ENCODE measurements around the gene RGSL1. TPM values are rescaled to one million over a fixed set of nuclear protein-coding genes. Genes with fewer than 3 reads are reported as not detected.
A peak's percentile ranks its signal among the peaks of the same experiment; 100 is the strongest.
"Not testable (repeated sequence)": the region's sequence is repeated elsewhere in the genome, so short reads cannot be mapped to it uniquely, and the experiment has no call there.

Gene RGSL1
- total RNA-seq, 1 donor from 2014 or later = not detected

- no peak for DNase-seq (ENCODE audit: low read depth)
- no peak for TF ChIP-seq CTCF (conservative IDR thresholded peaks at IDR 0.05; ENCODE audit: low read depth, low read length)
- no peak overlapping the region for H3K4me3 ChIP-seq (ENCODE audit: low read depth, low read length)
Observed at GRCh38 chr1:182525342-182525741, 75.4 kb downstream of the RGSL1 start.

DNA sequence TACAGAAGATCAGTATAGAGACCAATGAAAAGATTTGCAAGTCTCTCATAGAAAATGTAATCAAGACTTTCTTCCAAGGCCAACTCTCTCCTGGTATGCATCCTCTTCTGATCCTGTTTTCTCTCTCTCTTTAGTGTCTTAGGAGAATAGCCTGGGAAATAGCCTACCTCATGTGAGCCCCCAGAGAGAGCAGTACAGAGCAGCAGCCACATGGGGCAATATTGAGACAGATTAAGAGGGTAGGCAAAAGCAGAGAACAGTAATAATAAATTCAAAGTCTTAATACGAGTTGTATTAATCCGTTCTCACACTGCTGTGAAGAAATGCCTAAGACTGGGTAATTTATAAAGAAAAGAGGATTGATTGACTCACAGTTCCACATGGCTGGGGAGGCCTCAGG is 77.7 kb downstream of the RGSL1 start:
- no peak for DNase-seq (ENCODE audit: low read depth)
- no peak overlapping the region for H3K4me3 ChIP-seq (ENCODE audit: low read depth, low read length)
- TF ChIP-seq CTCF (conservative IDR thresholded peaks at IDR 0.05; ENCODE audit: low read depth, low read length) = peak; percentile 24

GRCh38 chr1:182528206-182528605 is 78.3 kb downstream of the RGSL1 start:
- not testable (repeated sequence) for H3K4me3 ChIP-seq (ENCODE audit: low read depth, low read length); DNase-seq (ENCODE audit: low read depth)

GRCh38 chr1:182533896-182534295 is 84.0 kb downstream of the RGSL1 start:
- no peak for TF ChIP-seq CTCF (conservative IDR thresholded peaks at IDR 0.05; ENCODE audit: low read depth, low read length)
- H3K4me3 ChIP-seq (ENCODE audit: low read depth, low read length) = no peak overlapping the region
- no peak for DNase-seq (ENCODE audit: low read depth)

- no peak for TF ChIP-seq CTCF (conservative IDR thresholded peaks at IDR 0.05; ENCODE audit: low read depth, low read length)
- no peak overlapping the region for H3K4me3 ChIP-seq (ENCODE audit: low read depth, low read length)
- no peak for DNase-seq (ENCODE audit: low read depth)
Observed at GRCh38 chr1:182549346-182549745, 99.4 kb downstream of the RGSL1 start.

- no peak for TF ChIP-seq CTCF (conservative IDR thresholded peaks at IDR 0.05; ENCODE audit: low read depth, low read length)
- no peak for DNase-seq (ENCODE audit: low read depth)
- H3K4me3 ChIP-seq (ENCODE audit: low read depth, low read length) = no peak overlapping the region
Observed at GRCh38 chr1:182549811-182550210, 99.9 kb downstream of the RGSL1 start.

- H3K4me3 ChIP-seq (ENCODE audit: low read depth, low read length) = no peak overlapping the region
- DNase-seq (ENCODE audit: low read depth) = no peak
- no peak for TF ChIP-seq CTCF (conservative IDR thresholded peaks at IDR 0.05; ENCODE audit: low read depth, low read length)
Observed at GRCh38 chr1:182552527-182552926, 102.6 kb downstream of the RGSL1 start.

GRCh38 chr1:182555493-182555892 is 105.5 kb downstream of the RGSL1 start:
- no peak overlapping the region for H3K4me3 ChIP-seq (ENCODE audit: low read depth, low read length)
- DNase-seq (ENCODE audit: low read depth) = no peak
- no peak for TF ChIP-seq CTCF (conservative IDR thresholded peaks at IDR 0.05; ENCODE audit: low read depth, low read length)

Data from epithelial cell of proximal tubule (primary cell).